Uterus (tissue), 2 donors: ENCODE results near the gene HORMAD2.

Experiments used
- CTCF ChIP-seq, 4 experiments: fragments of 200-600 bp in 2 of 4; fragments of 450-650 bp in 2 of 4; sonication (generic) in 2 of 4; IDR thresholded peaks; one replicate each; pipeline ENCODE4 v1.5.1; 2016 to 2019; ENCODE audit warnings: antibody characterized with exemption in 4 of 4, mild to moderate bottlenecking in 2 of 4, moderate library complexity in 1 of 4
- POLR2A ChIP-seq, 2 donors: fragments of 450-650 bp; IDR thresholded peaks; one replicate each; pipeline ENCODE4 v1.6.1; 2016; ENCODE audit warnings: antibody characterized with exemption in 2 of 2, mild to moderate bottlenecking in 1 of 2, moderate library complexity in 1 of 2

DNA sequence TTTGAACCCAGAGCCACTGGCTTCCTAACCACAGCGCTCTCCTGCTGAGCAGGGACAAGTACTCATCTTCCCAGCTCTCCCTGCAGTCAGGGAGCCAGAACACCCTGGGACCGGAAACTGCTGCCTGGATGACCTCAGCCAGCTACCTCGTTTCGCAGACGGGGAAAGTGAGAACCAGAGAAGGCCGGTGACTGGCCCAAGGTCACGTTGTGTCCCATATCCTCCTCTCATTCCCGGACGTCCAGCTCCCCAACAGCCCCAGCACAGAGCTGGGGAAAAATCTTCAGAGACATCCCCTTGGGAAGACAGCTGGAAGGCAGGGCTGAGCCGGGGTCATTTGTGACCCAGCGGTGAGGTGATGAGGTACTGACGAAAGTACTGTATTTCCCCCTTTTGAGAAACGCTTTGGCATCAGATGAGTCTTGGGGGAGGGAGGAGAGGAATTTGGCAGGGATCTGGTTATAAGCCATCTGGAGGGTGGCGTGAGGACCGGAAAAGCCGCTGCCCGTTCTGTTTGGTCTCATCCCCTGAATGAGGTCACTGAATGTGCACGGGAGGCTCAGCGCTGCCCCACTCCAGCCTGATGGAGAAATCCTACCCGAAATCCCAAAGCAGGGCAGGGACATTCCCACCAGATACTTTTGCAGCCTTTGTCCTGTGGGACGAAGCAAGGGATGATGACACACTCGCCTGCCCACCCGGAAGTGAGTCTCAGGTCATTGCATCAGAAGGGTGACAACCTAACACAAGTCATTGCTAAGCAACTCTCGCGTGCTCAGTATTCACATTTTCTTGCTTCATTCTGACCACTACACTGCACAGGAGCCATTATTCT is 125.2 kb downstream of the HORMAD2 start:
- TF ChIP-seq CTCF (IDR thresholded peaks at IDR 0.05) (no peak), POLR2A (IDR thresholded peaks at IDR 0.05) (no peak)
